ENCODE measurements around the gene CRTAC1. TPM values are rescaled to one million over a fixed set of nuclear protein-coding genes. Genes with fewer than 3 reads are reported as not detected.

CRTAC1 gene
- total and polyA plus RNA-seq, 2 experiments from 2014 or later = 0.47 to 1.2 TPM

DNA sequence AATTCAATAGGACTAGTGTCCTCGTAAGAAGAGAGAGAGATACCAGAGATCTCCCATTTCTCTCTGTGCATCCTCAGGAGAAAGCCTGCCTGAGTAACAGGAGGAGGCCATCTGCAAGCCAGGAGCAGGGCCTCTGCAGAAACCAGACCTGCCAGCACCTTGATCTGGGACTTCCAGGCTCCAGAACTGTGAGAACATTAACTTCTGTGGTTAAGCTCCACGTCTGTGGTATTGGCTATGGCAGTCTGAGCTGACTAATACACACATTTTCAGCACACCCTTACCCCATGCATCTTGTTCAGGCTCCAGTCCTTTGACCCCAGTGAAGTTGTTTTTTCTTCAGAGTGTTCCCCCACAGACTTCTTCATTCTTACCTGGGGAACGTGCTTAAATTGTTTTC, 3.1 kb upstream of the CRTAC1 start (continued):
- TF ChIP-seq ZNF114 (CRISPR knock-in tag; IDR thresholded peaks at IDR 0.05) (no peak), EZH2phosphoT487 (IDR thresholded peaks at IDR 0.05; ENCODE audit: unreplicated experiment) (no peak)

DNA sequence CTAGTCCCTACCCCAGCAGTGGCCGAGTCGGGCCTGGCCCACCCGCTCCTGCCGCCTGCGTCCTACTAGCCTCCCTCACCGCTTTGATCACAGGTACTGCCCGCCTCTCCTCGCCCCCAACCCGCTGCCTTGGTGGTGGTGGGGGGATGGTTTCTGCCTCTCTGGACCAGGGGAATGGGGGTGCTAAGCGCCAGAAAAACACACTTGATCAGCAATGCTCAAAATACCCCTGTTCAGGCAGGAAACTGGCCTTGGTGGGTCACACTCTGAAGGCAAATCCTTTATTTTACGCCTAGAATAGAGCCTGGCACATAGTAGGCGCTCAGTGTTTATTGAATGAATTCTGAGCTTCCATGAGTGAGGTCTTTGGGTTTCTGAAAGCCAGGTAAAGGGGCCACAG, 1.0 kb upstream of the CRTAC1 start:
- Mint-ChIP-seq H3K27me3 (ENCODE audit: insufficient read depth, low read depth, poor library complexity) (peaks cover 74% of the 10 kb centered on the region), H3K4me3 (peak overlapping the region; percentile 70), H3K9me3 (no peaks in the 10 kb centered on the region), H3K4me1 (peaks cover 13% of the 10 kb centered on the region), H3K36me3 (ENCODE audit: low read depth) (no peaks in the 10 kb centered on the region), H3K27ac (no peak overlapping the region)
- H4K20me1 ChIP-seq (replicated peaks; ENCODE audit: insufficient read depth) = peaks cover 17% of the 10 kb centered on the region
- ATAC-seq (no peak), DNase-seq (ENCODE audit: low spot score) (no peak)
- H3K9me2 ChIP-seq (ENCODE audit: insufficient read depth) = no peaks in the 10 kb centered on the region
- TF ChIP-seq EZH2 (IDR thresholded peaks at IDR 0.05; ENCODE audit: low read depth, unreplicated experiment) (peak; percentile 77), STAT1 (IDR thresholded peaks at IDR 0.05; ENCODE audit: unreplicated experiment) (no peak), ZNF114 (CRISPR knock-in tag; IDR thresholded peaks at IDR 0.05) (no peak), ZNF331 (CRISPR knock-in tag; IDR thresholded peaks at IDR 0.05; ENCODE audit: low read depth) (no peak)
- TF ChIP-seq, protein P1, sequence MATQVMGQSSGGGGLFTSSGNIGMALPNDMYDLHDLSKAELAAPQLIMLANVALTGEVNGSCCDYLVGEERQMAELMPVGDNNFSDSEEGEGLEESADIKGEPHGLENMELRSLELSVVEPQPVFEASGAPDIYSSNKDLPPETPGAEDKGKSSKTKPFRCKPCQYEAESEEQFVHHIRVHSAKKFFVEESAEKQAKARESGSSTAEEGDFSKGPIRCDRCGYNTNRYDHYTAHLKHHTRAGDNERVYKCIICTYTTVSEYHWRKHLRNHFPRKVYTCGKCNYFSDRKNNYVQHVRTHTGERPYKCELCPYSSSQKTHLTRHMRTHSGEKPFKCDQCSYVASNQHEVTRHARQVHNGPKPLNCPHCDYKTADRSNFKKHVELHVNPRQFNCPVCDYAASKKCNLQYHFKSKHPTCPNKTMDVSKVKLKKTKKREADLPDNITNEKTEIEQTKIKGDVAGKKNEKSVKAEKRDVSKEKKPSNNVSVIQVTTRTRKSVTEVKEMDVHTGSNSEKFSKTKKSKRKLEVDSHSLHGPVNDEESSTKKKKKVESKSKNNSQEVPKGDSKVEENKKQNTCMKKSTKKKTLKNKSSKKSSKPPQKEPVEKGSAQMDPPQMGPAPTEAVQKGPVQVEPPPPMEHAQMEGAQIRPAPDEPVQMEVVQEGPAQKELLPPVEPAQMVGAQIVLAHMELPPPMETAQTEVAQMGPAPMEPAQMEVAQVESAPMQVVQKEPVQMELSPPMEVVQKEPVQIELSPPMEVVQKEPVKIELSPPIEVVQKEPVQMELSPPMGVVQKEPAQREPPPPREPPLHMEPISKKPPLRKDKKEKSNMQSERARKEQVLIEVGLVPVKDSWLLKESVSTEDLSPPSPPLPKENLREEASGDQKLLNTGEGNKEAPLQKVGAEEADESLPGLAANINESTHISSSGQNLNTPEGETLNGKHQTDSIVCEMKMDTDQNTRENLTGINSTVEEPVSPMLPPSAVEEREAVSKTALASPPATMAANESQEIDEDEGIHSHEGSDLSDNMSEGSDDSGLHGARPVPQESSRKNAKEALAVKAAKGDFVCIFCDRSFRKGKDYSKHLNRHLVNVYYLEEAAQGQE (IDR thresholded peaks at IDR 0.05; ENCODE audit: unreplicated experiment) = no peak
- TF ChIP-seq, protein P2, sequence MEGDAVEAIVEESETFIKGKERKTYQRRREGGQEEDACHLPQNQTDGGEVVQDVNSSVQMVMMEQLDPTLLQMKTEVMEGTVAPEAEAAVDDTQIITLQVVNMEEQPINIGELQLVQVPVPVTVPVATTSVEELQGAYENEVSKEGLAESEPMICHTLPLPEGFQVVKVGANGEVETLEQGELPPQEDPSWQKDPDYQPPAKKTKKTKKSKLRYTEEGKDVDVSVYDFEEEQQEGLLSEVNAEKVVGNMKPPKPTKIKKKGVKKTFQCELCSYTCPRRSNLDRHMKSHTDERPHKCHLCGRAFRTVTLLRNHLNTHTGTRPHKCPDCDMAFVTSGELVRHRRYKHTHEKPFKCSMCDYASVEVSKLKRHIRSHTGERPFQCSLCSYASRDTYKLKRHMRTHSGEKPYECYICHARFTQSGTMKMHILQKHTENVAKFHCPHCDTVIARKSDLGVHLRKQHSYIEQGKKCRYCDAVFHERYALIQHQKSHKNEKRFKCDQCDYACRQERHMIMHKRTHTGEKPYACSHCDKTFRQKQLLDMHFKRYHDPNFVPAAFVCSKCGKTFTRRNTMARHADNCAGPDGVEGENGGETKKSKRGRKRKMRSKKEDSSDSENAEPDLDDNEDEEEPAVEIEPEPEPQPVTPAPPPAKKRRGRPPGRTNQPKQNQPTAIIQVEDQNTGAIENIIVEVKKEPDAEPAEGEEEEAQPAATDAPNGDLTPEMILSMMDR (conservative IDR thresholded peaks at IDR 0.05; ENCODE audit: low read depth in 2 of 2) = no peak
- peak overlapping the region; percentile 85 for H2AFZ ChIP-seq
- H3K4me2 ChIP-seq = peak overlapping the region; percentile 83
- peaks cover 87% of the 10 kb centered on the region for H3K27me3 ChIP-seq (ENCODE audit: insufficient read depth)
- no peaks in the 10 kb centered on the region for H3K36me3 ChIP-seq (ENCODE audit: insufficient read depth)
- no peaks in the 10 kb centered on the region for H3F3A ChIP-seq (replicated peaks; ENCODE audit: low read depth)
- H3K79me2 ChIP-seq (replicated peaks; ENCODE audit: insufficient read depth) = no peaks in the 10 kb centered on the region
- peaks cover 2% of the 10 kb centered on the region; the same call in 1 of the 2 replicates for H3K4me1 ChIP-seq (ENCODE audit: insufficient read depth)
- peak overlapping the region; percentile 79 for H3K4me3 ChIP-seq
- H3K27ac ChIP-seq (ENCODE audit: low read depth) = no peak overlapping the region

DNA sequence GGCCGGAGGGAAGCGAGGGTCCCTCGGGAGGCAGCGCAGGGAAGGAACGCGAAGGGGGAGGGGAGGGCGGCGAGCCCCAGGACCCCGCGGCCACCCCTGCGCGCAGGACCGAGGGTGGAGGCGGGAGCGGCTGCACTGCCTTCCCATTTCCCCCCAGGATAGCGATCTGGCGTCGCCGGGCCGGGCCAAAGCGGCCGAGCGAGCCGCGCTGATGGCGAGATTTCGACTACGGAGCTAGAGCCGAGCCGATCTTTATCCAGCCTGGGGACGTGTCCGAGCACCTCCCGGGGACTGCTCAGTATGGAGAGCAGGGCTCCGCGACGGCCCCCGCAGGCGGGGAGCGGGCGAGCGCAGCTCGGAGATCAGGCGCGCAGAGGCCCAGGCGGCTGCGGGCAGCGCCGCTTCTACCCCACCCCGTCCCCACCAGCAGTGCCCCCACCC, 590 bp upstream of the CRTAC1 start:
- TF ChIP-seq EZH2 (IDR thresholded peaks at IDR 0.05; ENCODE audit: low read depth, unreplicated experiment) (peak; percentile 8), POLR2AphosphoS5 (IDR thresholded peaks at IDR 0.05; ENCODE audit: low read depth) (no peak)
- Histone ChIP-seq H3K27ac (ENCODE audit: low read depth) (no peak overlapping the region), H3F3A (replicated peaks; ENCODE audit: low read depth) (no peaks in the 10 kb centered on the region), H3K4me3 (peak overlapping the region; percentile 79), H3K79me2 (replicated peaks; ENCODE audit: insufficient read depth) (no peaks in the 10 kb centered on the region), H3K4me2 (peak overlapping the region; percentile 83), H3K36me3 (ENCODE audit: insufficient read depth) (no peaks in the 10 kb centered on the region), H3K27me3 (ENCODE audit: insufficient read depth) (peaks cover 83% of the 10 kb centered on the region), H3K9me2 (ENCODE audit: insufficient read depth) (no peaks in the 10 kb centered on the region), H2AFZ (peak overlapping the region; percentile 85), H4K20me1 (replicated peaks; ENCODE audit: insufficient read depth) (peaks cover 17% of the 10 kb centered on the region), H3K4me1 (ENCODE audit: insufficient read depth) (peaks cover 7% of the 10 kb centered on the region; the same call in 1 of the 2 replicates)
- Mint-ChIP-seq H3K4me1 (peaks cover 16% of the 10 kb centered on the region), H3K27me3 (ENCODE audit: insufficient read depth, low read depth, poor library complexity) (peaks cover 69% of the 10 kb centered on the region), H3K27ac (no peak overlapping the region), H3K36me3 (ENCODE audit: low read depth) (no peaks in the 10 kb centered on the region), H3K9me3 (no peaks in the 10 kb centered on the region), H3K4me3 (peak overlapping the region; percentile 70)
- DNase-seq (ENCODE audit: low spot score) (peak; percentile 61), ATAC-seq (peak; percentile 52)

All from GM23338 (cell line).